Measurements from ENCODE around the gene CMYA5. TPM values are rescaled to one million over a fixed set of nuclear protein-coding genes. Genes with fewer than 3 reads are reported as not detected.
"Not testable (repeated sequence)": the region's sequence is repeated elsewhere in the genome, so short reads cannot be mapped to it uniquely, and the experiment has no call there.

Gene CMYA5
- total RNA-seq, 2 experiments from 2014 or later: 0.13 to 0.16 TPM

DNA sequence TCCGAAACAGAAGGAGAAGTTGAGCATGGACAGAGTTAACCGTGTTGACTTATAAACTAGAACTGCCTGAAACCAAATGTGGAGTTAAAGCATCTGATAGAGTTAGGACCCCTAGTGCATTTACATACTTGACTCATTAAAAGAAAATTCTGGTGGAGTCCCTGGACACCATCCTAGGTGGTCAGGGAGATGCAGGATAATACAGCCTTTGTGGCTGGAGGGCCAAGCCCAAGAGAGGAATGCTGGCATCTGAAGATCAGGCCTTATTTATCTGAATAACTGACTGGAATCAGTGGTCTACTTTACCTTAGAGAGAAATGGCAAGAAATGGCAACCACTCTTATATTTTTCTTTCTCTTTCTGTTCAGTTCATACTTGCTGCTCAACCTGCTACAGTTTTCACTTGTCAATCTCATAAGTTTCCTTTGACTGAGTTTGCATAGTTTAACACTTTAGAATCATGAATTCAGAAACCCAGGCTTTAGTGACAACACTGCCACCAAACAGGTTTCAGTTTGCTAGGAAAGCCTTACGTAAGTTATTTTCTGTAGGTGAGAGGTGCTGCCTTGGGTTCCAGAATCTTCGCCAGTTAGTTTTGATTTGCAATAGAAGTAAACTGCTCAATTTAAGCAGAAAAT is 10.2 kb downstream of the CMYA5 start:
- Mint-ChIP-seq H3K4me3 (no peak overlapping the region), H3K4me1 (ENCODE audit: low read depth) (peaks cover 12% of the 10 kb centered on the region), H3K27ac (peak overlapping the region; percentile 82), H3K9me3 (no peaks in the 10 kb centered on the region), H3K36me3 (ENCODE audit: low read depth) (no peaks in the 10 kb centered on the region), H3K27me3 (no peaks in the 10 kb centered on the region)
- POLR2A ChIA-PET: no interaction called here
- intact Hi-C loops (cut with micrococcal nuclease): no loop called here
- ATAC-seq: peak; percentile 77
- no peak for TF ChIP-seq CTCF (IDR thresholded peaks at IDR 0.05)
- CTCF ChIA-PET: no interaction called here
- no peak for DNase-seq

DNA sequence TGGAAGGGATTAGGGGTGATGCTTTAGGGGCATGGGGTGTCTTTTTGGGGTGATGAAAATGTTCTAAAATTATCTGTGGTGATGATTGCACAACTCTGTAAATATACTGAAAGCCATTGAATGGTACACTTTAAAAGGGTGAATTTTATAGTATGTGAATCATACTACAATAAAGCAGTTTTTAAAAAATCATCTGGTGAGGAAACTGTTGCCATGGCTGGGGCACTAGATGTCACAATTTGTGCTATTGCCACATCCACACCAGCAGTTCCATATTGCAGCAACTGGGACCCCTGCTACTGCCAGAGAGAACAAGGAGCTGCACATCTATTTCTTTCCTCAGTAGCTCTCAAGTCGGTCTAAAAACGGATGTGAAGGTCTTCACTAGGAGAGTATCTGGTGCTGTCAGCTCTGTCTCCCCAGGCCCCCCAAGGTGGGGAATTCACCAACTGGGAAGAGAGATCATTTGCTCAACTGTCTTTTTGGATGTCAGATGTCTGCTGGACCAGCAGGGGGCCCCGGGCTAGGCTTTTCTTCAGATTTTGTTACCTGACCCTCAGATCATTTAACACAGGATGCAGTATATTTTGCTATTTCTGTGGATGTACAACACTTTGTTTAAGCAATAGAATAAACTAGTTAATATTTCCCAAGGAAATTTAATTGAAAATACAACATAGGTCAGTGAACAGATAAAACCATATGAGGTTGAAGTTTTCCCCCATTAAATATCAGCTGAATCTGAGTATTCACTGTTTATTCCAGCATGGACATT is 13.2 kb downstream of the CMYA5 start:
- Mint-ChIP-seq H3K9me3 (peaks cover 5% of the 10 kb centered on the region), H3K27ac (no peak overlapping the region), H3K4me3 (no peak overlapping the region), H3K27me3 (no peaks in the 10 kb centered on the region), H3K4me1 (ENCODE audit: low read depth) (peaks cover 12% of the 10 kb centered on the region), H3K36me3 (ENCODE audit: low read depth) (no peaks in the 10 kb centered on the region)
- ATAC-seq (peak; percentile 60), DNase-seq (peak; percentile 54)
- intact Hi-C loops (cut with micrococcal nuclease): loop anchor here (2.0 kb wide), 1 partner anchor 156 kb away; no protein-coding TSS in a partner anchor
- POLR2A ChIA-PET: no interaction called here
- CTCF ChIA-PET: interaction anchor here (0.5 to 3.7 kb wide), 19 partner anchors 9 to 415 kb away, joined by 3 to 16 read pairs (median 5); partner anchors contain the start of gene CMYA5
- TF ChIP-seq CTCF (IDR thresholded peaks at IDR 0.05): peak; percentile 76

GRCh38 chr5:79703381-79703645 is 13.7 kb downstream of the CMYA5 start:
- ChIA-PET CTCF (interaction anchor here (0.7 to 3.7 kb wide), 16 partner anchors 10 to 416 kb away, joined by 3 to 16 read pairs (median 6); partner anchors contain the start of gene CMYA5), POLR2A (no interaction called here)
- Mint-ChIP-seq H3K4me3 (no peak overlapping the region), H3K27me3 (no peaks in the 10 kb centered on the region), H3K9me3 (peaks cover 5% of the 10 kb centered on the region), H3K4me1 (ENCODE audit: low read depth) (peaks cover 12% of the 10 kb centered on the region), H3K27ac (no peak overlapping the region), H3K36me3 (ENCODE audit: low read depth) (no peaks in the 10 kb centered on the region)
- no peak for TF ChIP-seq CTCF (IDR thresholded peaks at IDR 0.05)
- ATAC-seq: no peak
- DNase-seq: no peak
- intact Hi-C loops (cut with micrococcal nuclease): loop anchor here (2.0 kb wide), 1 partner anchor 155 kb away; no protein-coding TSS in a partner anchor

GRCh38 chr5:79704553-79704952 is 14.9 kb downstream of the CMYA5 start:
- peaks cover 8% of the 10 kb centered on the region for H3K4me1 Mint-ChIP-seq (ENCODE audit: low read depth)
- no peak for TF ChIP-seq CTCF (IDR thresholded peaks at IDR 0.05)
- intact Hi-C loops (cut with micrococcal nuclease): no loop called here
- H3K9me3 Mint-ChIP-seq: peaks cover 5% of the 10 kb centered on the region
- ATAC-seq: no peak
- H3K4me3 Mint-ChIP-seq: no peak overlapping the region
- no peaks in the 10 kb centered on the region for H3K36me3 Mint-ChIP-seq (ENCODE audit: low read depth)
- no peaks in the 10 kb centered on the region for H3K27me3 Mint-ChIP-seq
- H3K27ac Mint-ChIP-seq: no peak overlapping the region
- CTCF ChIA-PET: interaction anchor here (1.2 to 3.7 kb wide), 9 partner anchors 9 to 417 kb away, joined by 3 to 16 read pairs (median 5); partner anchors contain the start of gene CMYA5
- POLR2A ChIA-PET: interaction anchor here (1.0 kb wide), 1 partner anchor 149 kb away, joined by 3 read pairs; no protein-coding TSS in a partner anchor
- no peak for DNase-seq

- ChIA-PET CTCF (interaction anchor here (1.2 to 1.9 kb wide), 2 partner anchors 152 to 378 kb away, joined by 3 to 4 read pairs; no protein-coding TSS in a partner anchor), POLR2A (no interaction called here)
- intact Hi-C loops (cut with micrococcal nuclease): no loop called here
- peaks cover 5% of the 10 kb centered on the region for H3K9me3 Mint-ChIP-seq
- no peaks in the 10 kb centered on the region for H3K36me3 Mint-ChIP-seq (ENCODE audit: low read depth)
- TF ChIP-seq CTCF (IDR thresholded peaks at IDR 0.05): no peak
- no peak for ATAC-seq
- H3K27me3 Mint-ChIP-seq: no peaks in the 10 kb centered on the region
- H3K4me1 Mint-ChIP-seq (ENCODE audit: low read depth): no peaks in the 10 kb centered on the region
- no peak overlapping the region for H3K4me3 Mint-ChIP-seq
- H3K27ac Mint-ChIP-seq: no peak overlapping the region
- no peak for DNase-seq
These were observed 16.0 kb downstream of the CMYA5 start for GRCh38 chr5:79705632-79706031.

- H3K4me3 Mint-ChIP-seq; POLR2A ChIA-PET; H3K4me1 Mint-ChIP-seq (ENCODE audit: low read depth); ATAC-seq; DNase-seq; H3K9me3 Mint-ChIP-seq; H3K27me3 Mint-ChIP-seq; intact Hi-C loops (cut with micrococcal nuclease); H3K36me3 Mint-ChIP-seq (ENCODE audit: low read depth); H3K27ac Mint-ChIP-seq: not testable (repeated sequence)
- CTCF ChIA-PET: interaction anchor here (1.9 kb wide), 1 partner anchor 377 kb away, joined by 4 read pairs; no protein-coding TSS in a partner anchor
These were observed 16.7 kb downstream of the CMYA5 start for GRCh38 chr5:79706317-79706716.
